BE2C (cell line): ENCODE results near the gene COX8A.
"Not testable (repeated sequence)": the region's sequence is repeated elsewhere in the genome, so short reads cannot be mapped to it uniquely, and the experiment has no call there.

ENCODE experiments used
- DNase-seq: peaks from one replicate; pipeline ENCODE4 v3.0.0-alpha.2; 2020
- H3K27me3 ChIP-seq: fragments of 250-450 bp; sonication (Bioruptor Pico); 2 replicates; pipeline ENCODE4 v1.5.1; 2020; ENCODE audit warnings: mild to moderate bottlenecking
- H3K36me3 ChIP-seq: fragments of 250-450 bp; sonication (Bioruptor Pico); 2 replicates; pipeline ENCODE4 v1.5.1; 2020; ENCODE audit warnings: mild to moderate bottlenecking
- H3K4me1 ChIP-seq: fragments of 250-450 bp; sonication (Bioruptor Pico); 2 replicates; pipeline ENCODE4 v1.5.1; 2020
- H3K4me3 ChIP-seq: 2 replicates; pipeline ENCODE4 v1.5.1; 2011; ENCODE audit warnings: low read depth, low read length
- H3K9me3 ChIP-seq: fragments of 250-450 bp; sonication (Bioruptor Pico); 2 replicates; pipeline ENCODE4 v1.5.1; 2020
- TF ChIP-seq, protein P1 (sequence below): IDR thresholded peaks from 2 replicates; pipeline ENCODE4 v1.5.1; 2012; ENCODE audit warnings: mild to moderate bottlenecking, low read depth, low read length

COX8A gene

DNA sequence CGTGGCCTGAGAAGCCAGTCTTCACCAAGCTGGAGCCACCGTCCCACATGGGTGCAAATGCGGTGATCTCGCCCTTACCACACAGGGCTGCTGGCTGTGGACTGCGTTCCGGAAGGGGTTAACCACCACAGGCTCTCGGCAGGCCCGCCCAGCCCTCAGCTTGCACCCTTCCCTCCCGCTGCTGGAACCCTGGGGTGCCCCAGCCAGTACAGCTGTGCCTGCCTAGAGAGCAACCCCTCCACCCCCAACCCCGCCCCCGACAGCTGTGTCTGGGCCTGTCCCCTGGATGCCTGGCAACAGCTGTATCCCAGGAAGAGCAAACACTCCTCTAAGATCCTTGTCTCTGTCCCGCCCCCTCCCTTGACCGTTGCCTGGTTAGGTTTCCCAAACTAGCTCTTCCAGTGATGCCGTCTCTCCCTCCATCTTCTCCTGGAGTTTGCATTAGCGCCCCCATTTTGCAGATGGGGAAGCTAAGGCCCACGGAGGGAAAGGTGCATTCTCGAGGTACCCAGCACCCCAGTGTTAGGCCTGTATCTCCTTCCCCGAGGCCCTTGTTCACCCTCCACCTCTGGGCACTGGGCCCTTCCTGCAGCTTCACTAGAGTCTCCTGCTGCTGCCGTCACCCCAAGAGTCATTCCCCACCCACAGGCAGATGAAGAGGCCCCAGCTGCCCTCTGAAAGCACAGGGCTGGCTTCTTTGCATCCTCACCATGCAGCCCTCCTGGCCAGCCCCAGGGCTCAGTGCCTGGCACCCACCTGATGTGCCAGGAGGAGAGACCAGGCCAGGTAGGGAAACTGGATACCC lies 12.6 kb upstream of the COX8A start:
- Histone ChIP-seq H3K9me3 (no peaks in the 10 kb centered on the region), H3K4me3 (no peak overlapping the region), H3K36me3 (no peaks in the 10 kb centered on the region), H3K27me3 (no peaks in the 10 kb centered on the region), H3K4me1 (no peaks in the 10 kb centered on the region)
- peak; percentile 56 for DNase-seq
- TF ChIP-seq, protein P1, sequence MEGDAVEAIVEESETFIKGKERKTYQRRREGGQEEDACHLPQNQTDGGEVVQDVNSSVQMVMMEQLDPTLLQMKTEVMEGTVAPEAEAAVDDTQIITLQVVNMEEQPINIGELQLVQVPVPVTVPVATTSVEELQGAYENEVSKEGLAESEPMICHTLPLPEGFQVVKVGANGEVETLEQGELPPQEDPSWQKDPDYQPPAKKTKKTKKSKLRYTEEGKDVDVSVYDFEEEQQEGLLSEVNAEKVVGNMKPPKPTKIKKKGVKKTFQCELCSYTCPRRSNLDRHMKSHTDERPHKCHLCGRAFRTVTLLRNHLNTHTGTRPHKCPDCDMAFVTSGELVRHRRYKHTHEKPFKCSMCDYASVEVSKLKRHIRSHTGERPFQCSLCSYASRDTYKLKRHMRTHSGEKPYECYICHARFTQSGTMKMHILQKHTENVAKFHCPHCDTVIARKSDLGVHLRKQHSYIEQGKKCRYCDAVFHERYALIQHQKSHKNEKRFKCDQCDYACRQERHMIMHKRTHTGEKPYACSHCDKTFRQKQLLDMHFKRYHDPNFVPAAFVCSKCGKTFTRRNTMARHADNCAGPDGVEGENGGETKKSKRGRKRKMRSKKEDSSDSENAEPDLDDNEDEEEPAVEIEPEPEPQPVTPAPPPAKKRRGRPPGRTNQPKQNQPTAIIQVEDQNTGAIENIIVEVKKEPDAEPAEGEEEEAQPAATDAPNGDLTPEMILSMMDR: no peak

DNA sequence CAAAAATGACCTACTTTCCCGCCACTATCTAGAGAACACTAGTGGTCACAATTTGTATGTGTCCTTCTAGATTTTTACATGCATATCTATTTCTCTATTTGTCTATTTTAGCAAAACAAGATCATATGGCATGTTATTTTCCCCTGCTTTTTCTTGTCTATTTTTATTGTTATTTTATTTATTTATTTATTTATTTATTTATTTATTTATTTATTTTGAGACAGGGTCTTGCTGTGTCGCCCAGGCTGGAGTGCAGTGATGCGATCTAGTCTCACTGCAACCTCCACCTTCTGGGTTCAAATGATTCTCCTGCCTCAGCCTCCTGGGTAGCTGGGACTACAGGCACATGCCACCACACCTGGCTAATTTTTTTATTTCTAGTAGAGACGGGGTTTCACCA lies 10.5 kb upstream of the COX8A start:
- H3K4me1 ChIP-seq, H3K36me3 ChIP-seq, H3K27me3 ChIP-seq, H3K9me3 ChIP-seq, H3K4me3 ChIP-seq, DNase-seq: not testable (repeated sequence)

DNA sequence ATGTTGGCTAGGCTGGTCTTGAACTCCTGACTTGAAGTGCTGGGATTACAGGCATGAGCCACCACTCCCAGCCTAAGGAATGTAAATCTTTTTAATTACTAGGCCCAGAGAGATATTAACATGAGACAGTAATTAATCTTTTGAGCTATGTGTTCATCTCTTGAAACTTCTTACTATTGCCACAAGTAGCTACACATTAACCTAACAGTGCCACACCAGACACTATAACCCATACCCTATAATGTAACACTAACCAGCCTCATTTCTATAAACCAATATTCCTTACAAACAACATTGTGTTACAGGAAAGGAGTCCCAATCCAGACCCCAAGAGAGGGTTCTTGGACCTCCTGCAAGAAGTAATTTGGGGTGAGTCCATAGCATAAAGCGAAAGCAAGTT lies 8.0 kb upstream of the COX8A start:
- TF ChIP-seq, protein P1: no peak
- H3K4me3 ChIP-seq: no peak overlapping the region
- no peaks in the 10 kb centered on the region for H3K4me1 ChIP-seq
- H3K9me3 ChIP-seq: no peaks in the 10 kb centered on the region
- H3K36me3 ChIP-seq: no peaks in the 10 kb centered on the region
- H3K27me3 ChIP-seq: no peaks in the 10 kb centered on the region
- no peak for DNase-seq

DNA sequence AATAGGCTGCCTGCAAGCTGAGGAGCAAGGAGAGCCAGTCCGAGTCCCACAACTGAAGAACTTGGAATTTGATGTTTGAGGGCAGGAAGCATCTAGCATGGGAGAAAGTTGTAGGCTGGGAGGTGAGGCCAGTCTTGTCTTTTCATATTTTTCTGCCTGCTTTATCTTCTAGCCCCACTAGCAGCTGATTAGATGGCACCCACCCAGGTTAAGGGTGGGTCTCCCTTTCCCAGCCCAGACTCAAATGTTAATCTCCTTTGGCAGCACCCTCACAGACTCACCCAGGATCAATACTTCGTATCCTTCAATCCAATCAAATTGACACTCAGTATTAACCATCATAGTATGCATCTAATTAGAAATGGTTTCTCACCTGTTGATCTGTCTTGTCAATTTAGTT lies 5.0 kb upstream of the COX8A start:
- no peaks in the 10 kb centered on the region for H3K9me3 ChIP-seq
- H3K27me3 ChIP-seq: no peaks in the 10 kb centered on the region
- H3K4me1 ChIP-seq: no peaks in the 10 kb centered on the region
- no peak for DNase-seq
- no peaks in the 10 kb centered on the region for H3K36me3 ChIP-seq
- TF ChIP-seq, protein P1: no peak
- no peak overlapping the region for H3K4me3 ChIP-seq

DNA sequence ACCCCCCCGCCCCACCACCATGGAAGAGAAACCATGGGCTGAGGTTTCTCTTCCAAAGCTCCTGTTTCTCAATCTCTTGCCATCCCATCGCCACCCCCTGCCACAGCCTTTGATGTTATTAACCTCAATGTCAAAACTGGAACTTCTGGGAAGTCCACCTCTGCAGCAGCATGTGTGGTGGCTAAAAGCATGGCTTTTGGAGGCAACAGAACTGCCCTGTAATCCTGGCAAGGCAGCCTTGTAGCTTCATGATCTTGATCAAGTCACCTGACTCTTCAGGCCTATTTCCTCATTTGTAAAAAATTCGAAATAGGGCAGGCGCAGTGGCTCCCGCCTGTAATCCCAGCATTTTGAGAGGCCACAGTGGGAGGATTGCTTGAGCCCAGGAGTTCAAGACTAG lies 3.5 kb upstream of the COX8A start:
- no peaks in the 10 kb centered on the region for H3K27me3 ChIP-seq
- no peak for DNase-seq
- TF ChIP-seq, protein P1: no peak
- no peak overlapping the region for H3K4me3 ChIP-seq
- H3K9me3 ChIP-seq: no peaks in the 10 kb centered on the region
- H3K36me3 ChIP-seq: peaks cover 2% of the 10 kb centered on the region; the same call in 1 of the 2 replicates
- H3K4me1 ChIP-seq: no peaks in the 10 kb centered on the region

DNA sequence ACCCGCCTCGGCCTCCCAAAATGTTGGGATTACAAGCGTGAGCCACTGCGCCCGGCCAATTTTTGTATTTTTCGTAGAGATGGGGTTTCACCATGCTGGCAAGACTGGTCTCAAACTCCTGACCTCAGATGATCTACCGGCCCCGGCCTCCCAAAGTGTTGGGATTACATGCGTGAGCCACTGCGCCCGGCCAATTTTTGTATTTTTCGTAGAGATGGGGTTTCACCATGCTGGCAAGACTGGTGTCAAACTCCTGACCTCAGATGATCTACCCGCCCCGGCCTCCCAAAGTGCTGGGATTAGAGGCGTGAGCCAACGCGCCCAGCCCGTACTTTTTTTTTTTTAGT lies 535 bp upstream of the COX8A start:
- H3K27me3 ChIP-seq, H3K9me3 ChIP-seq, H3K36me3 ChIP-seq, DNase-seq, H3K4me1 ChIP-seq: not testable (repeated sequence)
- peak overlapping the region; percentile 83; the same call in 1 of the 2 replicates for H3K4me3 ChIP-seq

DNA sequence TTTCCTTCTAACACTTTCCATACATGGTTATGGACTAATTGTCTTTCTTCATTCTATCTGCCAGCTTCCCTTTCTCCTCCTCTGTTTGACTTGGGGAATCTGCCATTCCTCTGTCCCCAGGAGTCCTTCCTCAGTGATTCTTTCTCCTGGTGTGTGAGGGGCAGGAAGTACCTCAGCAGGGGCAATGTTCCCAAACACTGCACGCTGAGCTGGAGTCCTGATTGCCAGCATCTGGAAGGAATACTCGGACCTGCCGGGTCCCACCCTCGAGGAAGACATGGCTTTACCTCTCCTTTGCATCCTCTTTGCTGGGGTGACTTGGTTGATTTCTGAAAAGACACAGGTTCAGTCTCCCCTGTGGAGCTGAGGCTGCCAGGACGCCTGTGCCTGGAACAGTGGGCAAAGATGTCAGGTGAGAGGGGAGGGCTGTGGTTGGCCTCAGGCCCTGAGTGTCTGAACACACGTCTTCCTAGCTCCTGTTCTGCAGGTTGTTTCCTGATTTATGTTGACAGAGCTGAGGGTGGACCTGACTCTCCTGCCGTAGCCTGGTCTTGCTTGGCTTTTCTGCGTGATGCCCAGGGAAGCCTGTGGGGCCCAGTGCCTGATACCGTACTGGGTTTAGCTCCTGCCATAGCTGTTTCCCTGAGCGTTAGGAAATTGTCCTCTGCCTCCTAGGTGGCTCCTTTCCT lies 4.3 kb downstream of the COX8A start:
- no peaks in the 10 kb centered on the region for H3K27me3 ChIP-seq
- no peaks in the 10 kb centered on the region for H3K4me1 ChIP-seq
- DNase-seq: no peak
- H3K4me3 ChIP-seq: no peak overlapping the region
- H3K36me3 ChIP-seq: peaks cover 6% of the 10 kb centered on the region; the same call in 1 of the 2 replicates
- TF ChIP-seq, protein P1: no peak
- H3K9me3 ChIP-seq: no peaks in the 10 kb centered on the region
